ENCODE results near the gene VEGFC.

Gene VEGFC

GRCh38 chr4:176734461-176734860 is 58.3 kb downstream of the VEGFC start:
- no peaks in the 10 kb centered on the region for H3K4me1 ChIP-seq (ENCODE audit: low read depth, poor library complexity, severe bottlenecking)
- H3K9ac ChIP-seq: no peak overlapping the region
- no peak overlapping the region for H2AFZ ChIP-seq (ENCODE audit: low read depth)
- no peaks in the 10 kb centered on the region for H3K79me2 ChIP-seq (ENCODE audit: insufficient read depth, low read depth)
- no peak overlapping the region for H3K4me3 ChIP-seq (IDR thresholded peaks at IDR 0.05; ENCODE audit: insufficient read depth, low read depth, low read length)
- H3K27me3 ChIP-seq (ENCODE audit: insufficient read depth, low read depth): no peaks in the 10 kb centered on the region
- no peaks in the 10 kb centered on the region for H4K20me1 ChIP-seq (ENCODE audit: insufficient read depth)
- TF ChIP-seq CTCF (conservative IDR thresholded peaks at IDR 0.05; ENCODE audit: low read depth, low read length): no peak
- H3K36me3 ChIP-seq (ENCODE audit: insufficient read depth): no peaks in the 10 kb centered on the region
- no peak overlapping the region for H3K4me2 ChIP-seq
- H3K27ac ChIP-seq: no peak overlapping the region

GRCh38 chr4:176729489-176729888 is 63.2 kb downstream of the VEGFC start:
- Histone ChIP-seq H3K4me3 (IDR thresholded peaks at IDR 0.05; ENCODE audit: insufficient read depth, low read depth, low read length) (no peak overlapping the region), H3K4me2 (no peak overlapping the region), H3K36me3 (ENCODE audit: insufficient read depth) (no peaks in the 10 kb centered on the region), H3K27me3 (ENCODE audit: insufficient read depth, low read depth) (no peaks in the 10 kb centered on the region), H2AFZ (ENCODE audit: low read depth) (no peak overlapping the region), H3K27ac (no peak overlapping the region), H4K20me1 (ENCODE audit: insufficient read depth) (no peaks in the 10 kb centered on the region), H3K4me1 (ENCODE audit: low read depth, poor library complexity, severe bottlenecking) (no peaks in the 10 kb centered on the region), H3K79me2 (ENCODE audit: insufficient read depth, low read depth) (no peaks in the 10 kb centered on the region), H3K9ac (no peak overlapping the region)
- no peak for TF ChIP-seq CTCF (conservative IDR thresholded peaks at IDR 0.05; ENCODE audit: low read depth, low read length)

- H3K9ac ChIP-seq: no peak overlapping the region
- H3K4me3 ChIP-seq (IDR thresholded peaks at IDR 0.05; ENCODE audit: insufficient read depth, low read depth, low read length): no peak overlapping the region
- no peak overlapping the region for H3K27ac ChIP-seq
- no peaks in the 10 kb centered on the region for H3K4me1 ChIP-seq (ENCODE audit: low read depth, poor library complexity, severe bottlenecking)
- H3K79me2 ChIP-seq (ENCODE audit: insufficient read depth, low read depth): no peaks in the 10 kb centered on the region
- no peak for TF ChIP-seq CTCF (conservative IDR thresholded peaks at IDR 0.05; ENCODE audit: low read depth, low read length)
- H3K36me3 ChIP-seq (ENCODE audit: insufficient read depth): no peaks in the 10 kb centered on the region
- no peaks in the 10 kb centered on the region for H4K20me1 ChIP-seq (ENCODE audit: insufficient read depth)
- no peaks in the 10 kb centered on the region for H3K27me3 ChIP-seq (ENCODE audit: insufficient read depth, low read depth)
- H2AFZ ChIP-seq (ENCODE audit: low read depth): no peak overlapping the region
- no peak overlapping the region for H3K4me2 ChIP-seq
Observed at GRCh38 chr4:176726803-176727202, 65.9 kb downstream of the VEGFC start.

- Histone ChIP-seq H2AFZ (ENCODE audit: low read depth) (no peak overlapping the region), H3K79me2 (ENCODE audit: insufficient read depth, low read depth) (no peaks in the 10 kb centered on the region), H3K27ac (no peak overlapping the region), H4K20me1 (ENCODE audit: insufficient read depth) (no peaks in the 10 kb centered on the region), H3K4me2 (no peak overlapping the region), H3K27me3 (ENCODE audit: insufficient read depth, low read depth) (no peaks in the 10 kb centered on the region), H3K4me1 (ENCODE audit: low read depth, poor library complexity, severe bottlenecking) (no peaks in the 10 kb centered on the region), H3K4me3 (IDR thresholded peaks at IDR 0.05; ENCODE audit: insufficient read depth, low read depth, low read length) (no peak overlapping the region), H3K9ac (no peak overlapping the region), H3K36me3 (ENCODE audit: insufficient read depth) (no peaks in the 10 kb centered on the region)
- no peak for TF ChIP-seq CTCF (conservative IDR thresholded peaks at IDR 0.05; ENCODE audit: low read depth, low read length)
Observed at GRCh38 chr4:176721459-176721858, 71.3 kb downstream of the VEGFC start.

- Histone ChIP-seq H4K20me1 (ENCODE audit: insufficient read depth) (no peaks in the 10 kb centered on the region), H3K4me2 (no peak overlapping the region), H3K27ac (no peak overlapping the region), H3K79me2 (ENCODE audit: insufficient read depth, low read depth) (no peaks in the 10 kb centered on the region), H3K9ac (no peak overlapping the region), H2AFZ (ENCODE audit: low read depth) (no peak overlapping the region), H3K4me1 (ENCODE audit: low read depth, poor library complexity, severe bottlenecking) (no peaks in the 10 kb centered on the region), H3K4me3 (IDR thresholded peaks at IDR 0.05; ENCODE audit: insufficient read depth, low read depth, low read length) (no peak overlapping the region), H3K36me3 (ENCODE audit: insufficient read depth) (no peaks in the 10 kb centered on the region), H3K27me3 (ENCODE audit: insufficient read depth, low read depth) (no peaks in the 10 kb centered on the region)
- no peak for TF ChIP-seq CTCF (conservative IDR thresholded peaks at IDR 0.05; ENCODE audit: low read depth, low read length)
Observed at GRCh38 chr4:176718881-176719280, 73.8 kb downstream of the VEGFC start.
